GM23338 (cell line): Measurements from ENCODE around the gene DIRAS3. TPM values are rescaled to one million over a fixed set of nuclear protein-coding genes. Genes with fewer than 3 reads are reported as not detected.

ENCODE experiments used
- ATAC-seq: fragments of 200-7000 bp; cut with Tn5 transposase; 3 replicates; pipeline ENCODE4 v1.9.1; 2020
- DNase-seq: peaks from one replicate; pipeline ENCODE4 v3.0.0-alpha.2; 2015; ENCODE audit warnings: low spot score
- H2AFZ ChIP-seq: fragments of 200-600 bp; sonication (generic); 2 replicates; pipeline ENCODE4 v1.8.0; 2016; ENCODE audit warnings: antibody characterized with exemption, mild to moderate bottlenecking, moderate library complexity
- H3F3A ChIP-seq: fragments of 200-600 bp; sonication (generic); replicated peaks from 2 replicates; pipeline ENCODE4 v1.8.0; 2017; ENCODE audit warnings: antibody characterized with exemption, mixed run types, low read depth
- H3K27ac ChIP-seq: fragments of 200-600 bp; sonication (generic); 2 replicates; pipeline ENCODE4 v1.6.1; 2016; ENCODE audit warnings: low read depth
- H3K27me3 ChIP-seq: fragments of 200-600 bp; sonication (generic); 2 replicates; pipeline ENCODE4 v1.8.0; 2016; ENCODE audit warnings: mild to moderate bottlenecking, mixed run types, moderate library complexity; ENCODE audit not compliant: insufficient read depth
- H3K36me3 ChIP-seq: fragments of 200-600 bp; sonication (generic); 2 replicates; pipeline ENCODE4 v1.8.0; 2016; ENCODE audit warnings: mild to moderate bottlenecking; ENCODE audit not compliant: insufficient read depth
- H3K4me1 ChIP-seq: fragments of 200-600 bp; sonication (generic); 2 replicates; pipeline ENCODE4 v1.8.0; 2016; ENCODE audit warnings: mild to moderate bottlenecking, moderate library complexity; ENCODE audit not compliant: insufficient read depth
- H3K4me2 ChIP-seq: fragments of 200-600 bp; sonication (generic); 2 replicates; pipeline ENCODE4 v1.7.1; 2017; ENCODE audit warnings: mixed run types
- H3K4me3 ChIP-seq: fragments of 200-600 bp; sonication (generic); 2 replicates; pipeline ENCODE4 v1.6.1; 2016; ENCODE audit warnings: mixed run types
- H3K79me2 ChIP-seq: fragments of 200-600 bp; sonication (generic); replicated peaks from 2 replicates; pipeline ENCODE4 v1.8.0; 2017; ENCODE audit warnings: mild to moderate bottlenecking; ENCODE audit not compliant: insufficient read depth
- H3K9me2 ChIP-seq: fragments of 200-600 bp; sonication (generic); 2 replicates; pipeline ENCODE4 v1.8.0; 2017; ENCODE audit not compliant: insufficient read depth
- H4K20me1 ChIP-seq: fragments of 200-600 bp; sonication (generic); replicated peaks from 2 replicates; pipeline ENCODE4 v1.8.0; 2017; ENCODE audit warnings: mild to moderate bottlenecking; ENCODE audit not compliant: insufficient read depth
- H3K27ac Mint-ChIP-seq: 2 replicates; pipeline ENCODE4 v1.8.0; 2020; ENCODE audit warnings: inconsistent platforms, mild to moderate bottlenecking, moderate library complexity, mixed read lengths
- H3K27me3 Mint-ChIP-seq: 3 replicates; pipeline ENCODE4 v1.8.0; 2022; ENCODE audit warnings: low read depth, mild to moderate bottlenecking, moderate library complexity, mixed read lengths, inconsistent platforms; ENCODE audit not compliant: insufficient read depth, poor library complexity
- H3K36me3 Mint-ChIP-seq: 3 replicates; pipeline ENCODE4 v1.8.0; 2021; ENCODE audit warnings: low read depth, mild to moderate bottlenecking, inconsistent platforms, moderate library complexity, mixed read lengths
- H3K4me1 Mint-ChIP-seq: 3 replicates; pipeline ENCODE4 v1.8.0; 2020; ENCODE audit warnings: mild to moderate bottlenecking, inconsistent platforms, mixed read lengths
- H3K4me3 Mint-ChIP-seq: 3 replicates; pipeline ENCODE4 v1.8.0; 2021; ENCODE audit warnings: moderate library complexity, mild to moderate bottlenecking, inconsistent platforms, mixed read lengths
- H3K9me3 Mint-ChIP-seq: 3 replicates; pipeline ENCODE4 v1.8.0; 2020; ENCODE audit warnings: moderate library complexity, mild to moderate bottlenecking, inconsistent platforms, mixed read lengths
- EZH2 ChIP-seq: fragments of 200-600 bp; sonication (generic); IDR thresholded peaks from one replicate; pipeline ENCODE4 v1.8.0; 2017; ENCODE audit warnings: antibody characterized with exemption, mild to moderate bottlenecking, low read depth; ENCODE audit not compliant: unreplicated experiment
- EZH2phosphoT487 ChIP-seq: fragments of 200-600 bp; sonication (generic); IDR thresholded peaks from one replicate; pipeline ENCODE4 v1.8.1; 2018; ENCODE audit warnings: antibody characterized with exemption; ENCODE audit not compliant: unreplicated experiment
- JUNB ChIP-seq: IDR thresholded peaks from one replicate; pipeline ENCODE4 v1.6.1; 2016; ENCODE audit warnings: antibody characterized with exemption; ENCODE audit not compliant: unreplicated experiment
- POLR2AphosphoS5 ChIP-seq: IDR thresholded peaks from 2 replicates; pipeline ENCODE4 v1.6.1; 2016; ENCODE audit warnings: antibody characterized with exemption, low read depth
- ZNF114 ChIP-seq: fragments of 250-450 bp; sonication (Bioruptor Pico); IDR thresholded peaks from 2 replicates; pipeline ENCODE4 v1.5.0; 2020; ENCODE audit warnings: mild to moderate bottlenecking, moderate library complexity
- ZNF331 ChIP-seq: fragments of 250-450 bp; sonication (Bioruptor Pico); IDR thresholded peaks from 2 replicates; pipeline ENCODE4 v1.5.0; 2020; ENCODE audit warnings: low read depth, mild to moderate bottlenecking, moderate library complexity
- polyA plus RNA-seq: library from polyadenylated mRNA; unstranded; fragments of >200 nt; fragmentation: Nextera tagmentation; extraction: Ambion mirVana; gene quantifications from 2 replicates; pipeline ENCODE4 v1.2.1, GENCODE V29; 2016
- total RNA-seq: library from RNA; depleted of rRNA; stranded (reverse); fragments of >200 nt; shearing (Covaris generic); gene quantifications from 2 replicates; pipeline ENCODE4 v1.2.3, GENCODE V29; 2014
- TF ChIP-seq, protein P1 (sequence below): fragments of 250-450 bp; sonication (Bioruptor Pico); IDR thresholded peaks from 2 replicates; pipeline ENCODE4 v1.5.0; 2020; ENCODE audit warnings: mild to moderate bottlenecking, moderate library complexity
- TF ChIP-seq, protein P2 (sequence below): IDR thresholded peaks from 2 replicates; pipeline ENCODE4 v1.6.1; 2016; ENCODE audit warnings: antibody characterized with exemption
- TF ChIP-seq, protein P3 (sequence below): IDR thresholded peaks from one replicate; pipeline ENCODE4 v1.6.1; 2018; ENCODE audit warnings: antibody characterized with exemption; ENCODE audit not compliant: unreplicated experiment

The DIRAS3 gene
- total and polyA plus RNA-seq, 2 experiments from 2014 or later: 0.21 to 0.40 TPM

DNA sequence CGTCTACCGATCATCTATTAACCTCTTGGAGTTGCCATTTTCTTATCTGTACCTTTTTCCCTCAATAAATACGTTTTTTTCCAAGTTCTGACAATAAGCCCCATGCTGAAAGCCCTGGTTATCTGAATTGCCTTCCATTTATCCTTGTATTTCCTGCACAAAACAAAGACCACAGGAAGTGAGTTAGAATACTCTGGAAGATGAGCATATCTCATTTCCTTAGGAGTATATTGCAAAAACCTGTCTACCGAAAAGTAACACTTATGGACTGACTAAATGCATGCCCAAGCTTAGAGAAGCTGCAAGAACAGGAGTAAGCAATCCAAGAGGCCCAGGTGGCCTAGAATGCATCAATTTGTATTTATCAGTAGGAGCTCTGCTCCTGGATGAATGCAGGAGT, 39.9 kb downstream of the DIRAS3 start:
- Mint-ChIP-seq H3K36me3 (no peaks in the 10 kb centered on the region), H3K4me3 (no peak overlapping the region), H3K27ac (no peak overlapping the region), H3K9me3 (no peaks in the 10 kb centered on the region), H3K4me1 (no peaks in the 10 kb centered on the region), H3K27me3 (no peaks in the 10 kb centered on the region)
- no peaks in the 10 kb centered on the region for H3F3A ChIP-seq
- no peak overlapping the region for H3K4me2 ChIP-seq
- no peak overlapping the region for H2AFZ ChIP-seq
- ATAC-seq: no peak
- no peaks in the 10 kb centered on the region for H4K20me1 ChIP-seq
- no peaks in the 10 kb centered on the region for H3K27me3 ChIP-seq
- no peaks in the 10 kb centered on the region for H3K36me3 ChIP-seq
- no peak overlapping the region for H3K4me3 ChIP-seq
- no peak overlapping the region for H3K27ac ChIP-seq
- DNase-seq: no peak
- no peaks in the 10 kb centered on the region for H3K4me1 ChIP-seq
- H3K79me2 ChIP-seq: no peaks in the 10 kb centered on the region
- no peaks in the 10 kb centered on the region for H3K9me2 ChIP-seq
- TF ChIP-seq, protein P1, sequence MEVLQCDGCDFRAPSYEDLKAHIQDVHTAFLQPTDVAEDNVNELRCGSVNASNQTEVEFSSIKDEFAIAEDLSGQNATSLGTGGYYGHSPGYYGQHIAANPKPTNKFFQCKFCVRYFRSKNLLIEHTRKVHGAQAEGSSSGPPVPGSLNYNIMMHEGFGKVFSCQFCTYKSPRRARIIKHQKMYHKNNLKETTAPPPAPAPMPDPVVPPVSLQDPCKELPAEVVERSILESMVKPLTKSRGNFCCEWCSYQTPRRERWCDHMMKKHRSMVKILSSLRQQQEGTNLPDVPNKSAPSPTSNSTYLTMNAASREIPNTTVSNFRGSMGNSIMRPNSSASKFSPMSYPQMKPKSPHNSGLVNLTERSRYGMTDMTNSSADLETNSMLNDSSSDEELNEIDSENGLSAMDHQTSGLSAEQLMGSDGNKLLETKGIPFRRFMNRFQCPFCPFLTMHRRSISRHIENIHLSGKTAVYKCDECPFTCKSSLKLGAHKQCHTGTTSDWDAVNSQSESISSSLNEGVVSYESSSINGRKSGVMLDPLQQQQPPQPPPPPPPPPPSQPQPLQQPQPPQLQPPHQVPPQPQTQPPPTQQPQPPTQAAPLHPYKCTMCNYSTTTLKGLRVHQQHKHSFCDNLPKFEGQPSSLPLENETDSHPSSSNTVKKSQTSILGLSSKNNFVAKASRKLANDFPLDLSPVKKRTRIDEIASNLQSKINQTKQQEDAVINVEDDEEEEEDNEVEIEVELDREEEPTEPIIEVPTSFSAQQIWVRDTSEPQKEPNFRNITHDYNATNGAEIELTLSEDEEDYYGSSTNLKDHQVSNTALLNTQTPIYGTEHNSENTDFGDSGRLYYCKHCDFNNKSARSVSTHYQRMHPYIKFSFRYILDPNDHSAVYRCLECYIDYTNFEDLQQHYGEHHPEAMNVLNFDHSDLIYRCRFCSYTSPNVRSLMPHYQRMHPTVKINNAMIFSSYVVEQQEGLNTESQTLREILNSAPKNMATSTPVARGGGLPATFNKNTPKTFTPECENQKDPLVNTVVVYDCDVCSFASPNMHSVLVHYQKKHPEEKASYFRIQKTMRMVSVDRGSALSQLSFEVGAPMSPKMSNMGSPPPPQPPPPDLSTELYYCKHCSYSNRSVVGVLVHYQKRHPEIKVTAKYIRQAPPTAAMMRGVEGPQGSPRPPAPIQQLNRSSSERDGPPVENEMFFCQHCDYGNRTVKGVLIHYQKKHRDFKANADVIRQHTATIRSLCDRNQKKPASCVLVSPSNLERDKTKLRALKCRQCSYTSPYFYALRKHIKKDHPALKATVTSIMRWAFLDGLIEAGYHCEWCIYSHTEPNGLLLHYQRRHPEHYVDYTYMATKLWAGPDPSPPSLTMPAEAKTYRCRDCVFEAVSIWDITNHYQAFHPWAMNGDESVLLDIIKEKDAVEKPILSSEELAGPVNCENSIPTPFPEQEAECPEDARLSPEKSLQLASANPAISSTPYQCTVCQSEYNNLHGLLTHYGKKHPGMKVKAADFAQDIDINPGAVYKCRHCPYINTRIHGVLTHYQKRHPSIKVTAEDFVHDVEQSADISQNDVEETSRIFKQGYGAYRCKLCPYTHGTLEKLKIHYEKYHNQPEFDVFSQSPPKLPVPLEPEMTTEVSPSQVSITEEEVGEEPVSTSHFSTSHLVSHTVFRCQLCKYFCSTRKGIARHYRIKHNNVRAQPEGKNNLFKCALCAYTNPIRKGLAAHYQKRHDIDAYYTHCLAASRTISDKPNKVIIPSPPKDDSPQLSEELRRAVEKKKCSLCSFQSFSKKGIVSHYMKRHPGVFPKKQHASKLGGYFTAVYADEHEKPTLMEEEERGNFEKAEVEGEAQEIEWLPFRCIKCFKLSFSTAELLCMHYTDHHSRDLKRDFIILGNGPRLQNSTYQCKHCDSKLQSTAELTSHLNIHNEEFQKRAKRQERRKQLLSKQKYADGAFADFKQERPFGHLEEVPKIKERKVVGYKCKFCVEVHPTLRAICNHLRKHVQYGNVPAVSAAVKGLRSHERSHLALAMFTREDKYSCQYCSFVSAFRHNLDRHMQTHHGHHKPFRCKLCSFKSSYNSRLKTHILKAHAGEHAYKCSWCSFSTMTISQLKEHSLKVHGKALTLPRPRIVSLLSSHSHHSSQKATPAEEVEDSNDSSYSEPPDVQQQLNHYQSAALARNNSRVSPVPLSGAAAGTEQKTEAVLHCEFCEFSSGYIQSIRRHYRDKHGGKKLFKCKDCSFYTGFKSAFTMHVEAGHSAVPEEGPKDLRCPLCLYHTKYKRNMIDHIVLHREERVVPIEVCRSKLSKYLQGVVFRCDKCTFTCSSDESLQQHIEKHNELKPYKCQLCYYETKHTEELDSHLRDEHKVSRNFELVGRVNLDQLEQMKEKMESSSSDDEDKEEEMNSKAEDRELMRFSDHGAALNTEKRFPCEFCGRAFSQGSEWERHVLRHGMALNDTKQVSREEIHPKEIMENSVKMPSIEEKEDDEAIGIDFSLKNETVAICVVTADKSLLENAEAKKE: no peak
- TF ChIP-seq ZNF331 (CRISPR knock-in tag) (no peak), EZH2 (no peak), JUNB (no peak), POLR2AphosphoS5 (no peak), EZH2phosphoT487 (no peak), ZNF114 (CRISPR knock-in tag) (no peak)
- TF ChIP-seq, protein P2, sequence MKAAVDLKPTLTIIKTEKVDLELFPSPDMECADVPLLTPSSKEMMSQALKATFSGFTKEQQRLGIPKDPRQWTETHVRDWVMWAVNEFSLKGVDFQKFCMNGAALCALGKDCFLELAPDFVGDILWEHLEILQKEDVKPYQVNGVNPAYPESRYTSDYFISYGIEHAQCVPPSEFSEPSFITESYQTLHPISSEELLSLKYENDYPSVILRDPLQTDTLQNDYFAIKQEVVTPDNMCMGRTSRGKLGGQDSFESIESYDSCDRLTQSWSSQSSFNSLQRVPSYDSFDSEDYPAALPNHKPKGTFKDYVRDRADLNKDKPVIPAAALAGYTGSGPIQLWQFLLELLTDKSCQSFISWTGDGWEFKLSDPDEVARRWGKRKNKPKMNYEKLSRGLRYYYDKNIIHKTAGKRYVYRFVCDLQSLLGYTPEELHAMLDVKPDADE: no peak
- TF ChIP-seq, protein P3, sequence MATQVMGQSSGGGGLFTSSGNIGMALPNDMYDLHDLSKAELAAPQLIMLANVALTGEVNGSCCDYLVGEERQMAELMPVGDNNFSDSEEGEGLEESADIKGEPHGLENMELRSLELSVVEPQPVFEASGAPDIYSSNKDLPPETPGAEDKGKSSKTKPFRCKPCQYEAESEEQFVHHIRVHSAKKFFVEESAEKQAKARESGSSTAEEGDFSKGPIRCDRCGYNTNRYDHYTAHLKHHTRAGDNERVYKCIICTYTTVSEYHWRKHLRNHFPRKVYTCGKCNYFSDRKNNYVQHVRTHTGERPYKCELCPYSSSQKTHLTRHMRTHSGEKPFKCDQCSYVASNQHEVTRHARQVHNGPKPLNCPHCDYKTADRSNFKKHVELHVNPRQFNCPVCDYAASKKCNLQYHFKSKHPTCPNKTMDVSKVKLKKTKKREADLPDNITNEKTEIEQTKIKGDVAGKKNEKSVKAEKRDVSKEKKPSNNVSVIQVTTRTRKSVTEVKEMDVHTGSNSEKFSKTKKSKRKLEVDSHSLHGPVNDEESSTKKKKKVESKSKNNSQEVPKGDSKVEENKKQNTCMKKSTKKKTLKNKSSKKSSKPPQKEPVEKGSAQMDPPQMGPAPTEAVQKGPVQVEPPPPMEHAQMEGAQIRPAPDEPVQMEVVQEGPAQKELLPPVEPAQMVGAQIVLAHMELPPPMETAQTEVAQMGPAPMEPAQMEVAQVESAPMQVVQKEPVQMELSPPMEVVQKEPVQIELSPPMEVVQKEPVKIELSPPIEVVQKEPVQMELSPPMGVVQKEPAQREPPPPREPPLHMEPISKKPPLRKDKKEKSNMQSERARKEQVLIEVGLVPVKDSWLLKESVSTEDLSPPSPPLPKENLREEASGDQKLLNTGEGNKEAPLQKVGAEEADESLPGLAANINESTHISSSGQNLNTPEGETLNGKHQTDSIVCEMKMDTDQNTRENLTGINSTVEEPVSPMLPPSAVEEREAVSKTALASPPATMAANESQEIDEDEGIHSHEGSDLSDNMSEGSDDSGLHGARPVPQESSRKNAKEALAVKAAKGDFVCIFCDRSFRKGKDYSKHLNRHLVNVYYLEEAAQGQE: no peak
